ENCODE measurements around the gene FADS1.

FADS1 gene

GRCh38 chr11:61774411-61774810 is 42.4 kb downstream of the FADS1 start:
- DNase-seq = no peak

- DNase-seq = no peak
Observed at GRCh38 chr11:61773809-61774208, 43.0 kb downstream of the FADS1 start.

DNA sequence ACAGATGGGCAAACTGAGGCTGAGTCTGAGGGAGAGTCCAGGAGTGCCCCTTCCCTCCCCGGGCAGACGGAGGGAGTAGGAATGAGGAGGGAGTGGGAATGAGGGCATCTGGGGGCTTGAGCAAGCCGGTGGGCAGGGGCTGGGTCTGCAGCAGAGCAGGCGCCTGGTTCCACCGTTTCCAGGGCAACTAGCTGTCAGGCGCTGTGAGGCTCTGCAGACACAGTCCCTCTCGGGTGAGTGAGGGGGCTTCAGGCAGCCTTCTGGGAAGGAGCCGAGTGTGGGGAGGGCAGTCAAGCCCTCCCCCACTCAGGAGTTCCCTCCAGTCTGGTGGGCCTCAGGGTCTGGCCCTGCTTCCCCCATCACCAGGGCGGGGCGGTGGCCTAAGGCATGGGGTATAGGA is 43.4 kb downstream of the FADS1 start:
- no peak for DNase-seq

DNA sequence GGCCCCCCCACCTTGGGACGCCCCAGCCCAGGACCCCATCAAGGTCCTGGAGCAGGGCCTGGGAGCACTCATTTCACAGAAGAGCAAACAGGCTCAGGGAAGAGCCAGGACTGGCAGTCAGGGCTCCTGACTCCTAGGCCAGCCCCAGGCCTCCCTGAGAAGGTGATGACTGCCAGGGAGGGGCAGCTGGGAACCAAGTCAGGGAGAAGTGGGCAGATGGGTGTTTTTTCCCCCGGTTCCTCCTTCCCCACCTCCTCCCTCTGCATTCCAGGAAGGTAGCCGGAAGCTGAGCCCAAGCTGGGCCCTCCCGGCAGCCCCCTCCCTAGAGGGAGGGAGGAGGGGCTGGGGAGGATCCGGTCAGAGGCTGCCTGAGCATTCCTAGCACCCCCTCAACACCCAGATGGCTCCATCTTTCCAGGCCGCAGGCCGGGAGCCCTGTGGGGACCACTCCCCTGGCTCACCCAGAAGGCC is 44.8 kb downstream of the FADS1 start:
- DNase-seq = no peak

DNA sequence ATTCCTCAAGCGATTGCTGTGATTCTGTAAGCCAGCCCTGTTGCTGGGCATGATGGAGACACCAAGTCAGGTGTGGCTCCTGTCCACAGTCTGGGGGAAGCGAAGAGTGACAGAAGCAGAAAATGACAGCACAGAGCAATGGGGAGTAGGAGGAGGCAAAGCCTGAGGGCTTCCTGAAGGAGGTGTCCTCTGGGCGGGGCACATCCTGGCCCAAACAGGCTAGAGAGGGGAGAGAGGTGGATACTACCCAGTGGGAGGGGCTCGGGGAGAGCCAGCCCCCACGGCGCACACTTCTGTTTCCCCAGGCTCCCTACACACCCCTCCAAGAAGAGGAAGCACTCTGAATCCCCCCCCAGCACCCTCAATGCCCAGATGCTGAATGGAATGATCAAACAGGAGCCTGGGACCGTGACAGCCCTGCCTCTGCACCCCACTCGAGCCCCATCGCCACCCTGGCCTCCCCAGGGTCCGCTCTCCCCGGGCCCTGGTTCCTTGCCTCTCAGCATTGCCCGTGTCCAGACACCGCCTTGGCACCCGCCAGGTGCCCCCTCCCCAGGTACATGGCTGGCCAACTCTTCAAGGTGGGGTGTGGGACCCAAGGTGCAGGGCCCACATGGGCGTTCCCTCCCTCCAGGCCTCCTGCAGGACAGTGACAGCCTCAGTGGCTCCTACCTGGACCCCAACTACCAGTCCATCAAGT is 45.5 kb downstream of the FADS1 start:
- no peak for DNase-seq

- DNase-seq = no peak
Observed at GRCh38 chr11:61769946-61770683, 46.7 kb downstream of the FADS1 start.

DNA sequence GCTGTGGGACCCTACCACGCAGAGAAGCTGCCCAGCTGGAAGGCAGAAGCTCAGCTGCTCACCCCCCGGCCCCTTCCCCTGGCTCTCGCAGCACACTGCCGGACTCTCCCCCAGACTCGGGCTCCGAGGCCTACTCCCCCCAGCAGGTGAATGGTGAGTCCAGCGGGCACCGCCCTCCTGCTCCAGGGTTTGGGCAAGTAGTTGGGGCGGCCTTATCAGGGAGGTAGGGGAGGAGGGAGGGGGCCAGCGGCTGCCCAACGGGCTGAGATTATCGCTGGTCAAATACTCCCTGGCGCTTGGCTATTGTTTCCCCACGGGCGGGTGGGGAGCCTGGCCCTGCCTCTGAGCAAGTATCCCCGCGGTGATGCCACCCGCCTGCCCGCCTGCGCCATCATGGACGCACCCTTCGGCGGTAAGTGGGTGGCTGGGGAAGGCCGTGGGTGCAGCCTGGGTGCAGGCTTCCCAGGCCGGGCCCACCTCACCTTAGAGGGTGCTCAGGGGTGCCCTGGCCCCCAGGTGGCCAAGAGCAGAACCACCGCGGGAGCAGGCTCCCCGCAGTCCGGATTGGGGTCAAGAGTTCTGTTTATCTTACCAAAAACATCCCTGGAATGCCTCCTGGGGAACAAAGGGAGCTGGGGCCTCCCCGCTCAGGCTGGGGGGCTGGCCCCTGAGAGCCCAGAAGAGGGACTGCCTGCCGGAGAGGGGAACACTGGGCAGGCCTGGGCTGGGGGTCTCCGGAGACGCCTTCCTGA is 47.5 kb downstream of the FADS1 start:
- DNase-seq = no peak

DNA sequence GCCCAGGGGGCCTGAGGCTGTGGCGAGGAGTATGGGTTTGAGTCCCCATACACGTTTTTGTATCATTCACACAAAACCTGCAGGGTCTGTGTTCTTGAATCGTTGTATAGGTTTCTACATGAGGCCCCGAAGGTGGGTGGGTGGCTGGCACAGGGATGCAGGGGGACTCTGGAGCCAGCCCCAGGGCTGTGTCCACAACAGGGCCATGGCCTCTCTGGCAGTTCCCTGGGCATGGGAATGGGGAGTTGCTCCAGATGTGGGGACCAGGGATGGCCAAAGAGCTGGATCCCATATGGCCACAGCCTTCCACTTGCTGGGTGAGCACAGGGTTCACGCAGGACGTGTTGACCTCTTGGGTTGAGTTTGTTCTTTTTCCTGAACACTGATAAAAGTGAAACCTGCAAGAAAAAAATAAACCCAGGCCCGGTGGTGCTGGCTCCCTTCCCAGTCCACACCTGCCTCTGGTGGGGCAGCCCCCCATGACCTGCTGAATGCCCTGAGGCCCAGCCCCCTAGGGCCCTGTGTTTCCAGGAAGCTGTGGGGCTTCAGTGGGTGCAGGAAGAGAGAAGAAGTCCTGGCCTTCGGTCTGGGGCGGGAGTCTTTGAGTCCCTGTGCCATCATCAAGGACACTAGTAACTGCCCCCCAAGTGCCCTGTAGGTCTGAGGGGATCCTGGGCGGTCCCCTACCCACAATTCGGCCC is 48.3 kb downstream of the FADS1 start:
- DNase-seq = no peak

DNA sequence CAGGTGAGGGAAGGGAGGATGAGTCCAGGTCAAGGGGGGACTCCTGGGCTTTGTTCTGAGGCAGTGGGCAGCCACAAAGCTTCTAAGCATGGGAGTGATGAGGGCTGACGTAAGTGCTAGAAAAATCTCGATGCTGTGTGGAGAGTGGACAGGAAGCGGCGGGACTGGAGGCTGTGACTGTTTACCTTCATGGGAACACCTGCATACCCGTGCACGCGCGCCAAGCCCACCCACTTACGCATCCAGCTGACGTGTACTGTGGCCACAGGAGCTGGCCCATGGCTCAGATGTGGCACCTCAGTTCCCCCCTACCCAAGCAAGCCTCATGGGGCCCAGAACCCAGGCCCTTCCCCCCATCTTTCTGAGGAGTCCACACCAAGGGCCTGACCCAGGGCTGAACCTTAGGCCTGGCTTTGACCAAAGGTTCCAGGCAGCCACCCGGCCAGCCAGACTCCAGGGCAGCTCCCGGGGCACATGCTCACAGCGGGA is 50.4 kb downstream of the FADS1 start:
- DNase-seq = no peak

GRCh38 chr11:61765550-61766253 is 51.1 kb downstream of the FADS1 start:
- DNase-seq = no peak

DNA sequence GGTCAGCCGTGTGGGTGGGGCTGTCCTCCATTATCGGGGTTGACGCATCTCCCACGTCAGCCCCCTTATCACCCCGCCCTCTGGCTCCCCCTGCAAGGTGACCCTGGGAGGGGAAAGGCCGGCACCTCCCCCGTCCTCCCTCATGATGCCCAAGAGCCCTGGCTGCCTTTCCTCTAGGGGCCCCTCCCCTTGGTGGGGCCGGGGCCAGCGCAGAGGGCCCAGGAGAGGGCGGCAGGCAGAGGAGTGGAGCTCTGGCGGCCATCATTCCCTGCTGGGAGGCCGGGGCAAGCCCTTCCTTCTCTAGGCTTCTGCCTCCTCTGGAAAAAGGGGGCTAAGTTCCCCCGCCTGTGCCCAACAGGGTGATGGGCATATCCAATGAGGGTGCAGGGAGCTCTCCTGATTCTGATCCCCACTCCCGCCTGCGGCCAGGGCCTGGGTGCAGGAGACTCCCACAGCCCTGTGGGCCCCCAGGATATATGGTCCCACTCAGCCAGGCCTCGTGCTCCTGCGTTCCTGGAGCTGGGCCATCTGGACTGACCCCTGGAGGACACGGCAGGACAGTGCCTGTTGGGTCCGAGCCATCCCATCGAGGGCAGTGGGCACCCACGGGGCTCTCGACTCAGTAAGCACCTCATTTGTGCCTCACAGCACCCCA is 52.1 kb downstream of the FADS1 start:
- DNase-seq = no peak

GRCh38 chr11:61763930-61764605 is 52.7 kb downstream of the FADS1 start:
- DNase-seq = no peak

GRCh38 chr11:61762798-61763197 is 54.0 kb downstream of the FADS1 start:
- DNase-seq = no peak

DNA sequence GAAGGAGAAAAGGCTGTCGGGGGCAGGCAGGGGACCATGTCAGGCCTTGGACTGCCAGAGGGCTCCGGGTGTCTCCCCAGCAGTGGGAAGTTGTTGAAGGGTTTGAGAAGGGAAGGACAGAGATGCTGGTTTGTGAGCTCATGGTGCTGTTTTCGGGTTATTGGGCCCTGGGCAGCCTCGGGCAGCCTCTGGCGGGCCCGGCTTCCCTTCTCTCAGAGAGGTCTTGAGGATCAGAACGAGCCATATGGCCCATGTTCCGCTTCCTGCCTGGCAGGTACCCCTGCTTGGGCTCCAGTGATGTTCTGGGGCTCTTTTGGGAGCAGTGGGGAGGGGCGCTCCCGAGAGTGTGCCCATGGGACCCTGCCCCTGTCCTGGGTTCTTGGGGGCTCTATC is 54.6 kb downstream of the FADS1 start:
- no peak for DNase-seq

GRCh38 chr11:61761440-61762222 is 55.2 kb downstream of the FADS1 start:
- no peak for DNase-seq

GRCh38 chr11:61760946-61761345 is 55.9 kb downstream of the FADS1 start:
- DNase-seq = no peak

DNA sequence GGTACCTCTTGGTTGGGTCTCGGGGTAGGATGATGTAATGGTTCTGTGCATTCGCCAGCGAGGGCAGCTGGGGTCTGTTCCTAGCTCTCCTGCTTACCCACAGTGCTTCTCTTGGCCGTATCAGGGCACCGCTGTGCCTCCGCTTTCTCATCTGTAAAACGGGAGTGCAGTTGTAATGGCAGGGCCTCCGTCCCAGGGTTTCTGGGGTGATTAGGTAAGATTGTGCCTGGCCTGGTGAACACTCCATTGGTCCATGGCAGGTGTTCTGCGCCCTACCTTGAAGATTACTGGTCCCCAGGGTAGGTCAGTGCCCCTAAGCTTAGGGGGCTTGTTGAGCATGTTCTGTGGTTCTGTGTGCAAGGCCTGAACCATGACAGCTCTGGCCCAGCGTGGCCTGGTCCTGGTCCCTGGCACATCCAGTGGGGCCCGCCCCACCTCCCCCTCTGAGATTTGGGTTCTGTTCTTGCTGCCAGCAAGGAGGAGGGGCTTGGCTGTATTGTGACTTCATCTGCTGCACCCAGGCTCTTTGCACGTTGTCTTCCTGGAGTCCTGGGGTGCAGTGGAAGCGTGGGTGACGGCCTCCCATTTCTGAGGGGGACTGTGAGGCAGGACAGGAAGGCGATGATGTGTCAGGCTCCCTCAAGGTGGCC is 59.5 kb downstream of the FADS1 start:
- no peak for DNase-seq

DNA sequence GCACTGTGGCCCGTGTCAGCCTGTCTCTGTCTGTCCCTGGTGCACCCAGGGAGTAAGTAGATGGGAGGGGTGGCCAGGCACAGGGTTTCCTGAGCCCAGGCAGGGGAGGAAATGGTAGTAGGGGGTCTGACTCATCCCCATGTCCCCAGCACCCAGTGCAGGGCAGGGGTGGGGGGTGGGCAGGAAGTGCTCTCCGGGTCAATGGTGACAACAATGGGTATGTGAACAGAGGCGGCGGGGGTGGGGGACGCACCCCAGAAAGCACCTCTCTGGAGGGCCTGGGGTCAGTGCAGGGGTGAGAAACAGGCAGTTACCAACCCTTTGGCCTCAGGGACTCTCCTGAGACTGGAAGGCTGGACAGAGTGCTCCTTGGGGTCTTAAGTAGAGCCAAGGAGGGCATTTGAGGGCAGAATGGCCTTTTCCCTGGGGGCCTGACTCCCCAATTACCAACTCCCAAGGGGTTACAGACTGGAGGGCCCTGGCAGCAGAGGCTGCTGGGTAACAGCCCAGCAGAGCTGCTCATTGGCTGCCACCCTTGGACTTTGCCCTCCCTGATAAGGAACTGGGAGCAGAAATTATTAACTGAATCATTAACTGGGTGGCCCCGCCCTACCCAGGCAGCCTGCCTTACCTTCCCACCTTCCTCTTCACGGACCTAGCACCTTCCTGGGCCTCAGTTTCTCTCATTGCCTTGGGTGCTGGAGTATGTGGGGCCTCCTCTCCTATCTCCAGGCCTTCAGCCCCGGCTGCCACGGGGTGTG is 60.2 kb downstream of the FADS1 start:
- peak; percentile 36 to 45 for DNase-seq

DNA sequence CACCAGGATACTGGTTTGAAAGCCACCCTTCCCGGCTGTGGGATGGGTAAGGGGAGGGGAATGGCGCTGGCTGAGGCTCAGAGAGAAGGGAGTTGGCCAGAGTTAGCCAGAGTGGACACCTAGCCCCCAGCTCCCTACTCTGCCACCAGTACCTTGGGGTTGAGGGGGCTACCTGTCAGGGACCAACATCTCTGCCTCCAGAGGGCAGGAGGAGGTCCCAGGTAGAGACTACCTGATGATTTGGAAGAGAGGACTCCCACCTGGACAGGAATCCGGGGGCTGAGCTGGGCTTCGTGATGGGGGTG is 60.7 kb downstream of the FADS1 start:
- no peak for DNase-seq
